ENCODE data around the gene RIT2. TPM values are rescaled to one million over a fixed set of nuclear protein-coding genes. Genes with fewer than 3 reads are reported as not detected.

Gene RIT2
- polyA plus RNA-seq, 1 of the 3 experiments (the other 2 are of a cell fraction), result not detected

- Histone ChIP-seq H3K4me2 (no peak overlapping the region), H3K79me2 (ENCODE audit: insufficient read depth) (no peaks in the 10 kb centered on the region), H2AFZ (ENCODE audit: low read depth) (no peak overlapping the region), H3K27ac (ENCODE audit: low read depth in 2 of 2, low read length in 1 of 2) (no peak overlapping the region), H3K4me1 (ENCODE audit: control insufficient read depth in 1 of 2, insufficient read depth in 2 of 2, low read depth in 1 of 2, low read length in 1 of 2) (no peaks in the 10 kb centered on the region; a peak in 1 of 4 replicates), H3K36me3 (replicated peaks in 1 of 2; ENCODE audit: control insufficient read depth in 1 of 2, insufficient read depth in 2 of 2, low read length in 1 of 2) (no peaks in the 10 kb centered on the region), H3K4me3 (ENCODE audit: low read depth in 2 of 2, low read length in 1 of 2) (no peak overlapping the region), H3K9ac (no peak overlapping the region), H4K20me1 (ENCODE audit: insufficient read depth) (no peaks in the 10 kb centered on the region), H3K9me3 (no peaks in the 10 kb centered on the region), H3F3A (replicated peaks; ENCODE audit: insufficient read depth) (no peaks in the 10 kb centered on the region), H3K27me3 (ENCODE audit: insufficient read depth) (no peaks in the 10 kb centered on the region), H3K9me2 (no peaks in the 10 kb centered on the region)
- CTCF ChIA-PET, result interaction anchor here (1.2 kb wide), 1 partner anchor 10 kb away, joined by 3 read pairs; no protein-coding TSS in a partner anchor
- 49% methylated on average over 2 of the region's 2 CpGs for WGBS (ENCODE audit: low lambda C conversion rate)
- no peak for DNase-seq
- TF ChIP-seq MAX (IDR thresholded peaks at IDR 0.05; ENCODE audit: low read depth) (no peak), FOXM1 (IDR thresholded peaks at IDR 0.05; ENCODE audit: low read depth) (no peak), TAF1 (IDR thresholded peaks at IDR 0.05; ENCODE audit: borderline replicate concordance, low read depth, low read length) (no peak), FOSL2 (IDR thresholded peaks at IDR 0.05; ENCODE audit: borderline replicate concordance, low read depth) (no peak), RAD21 (IDR thresholded peaks at IDR 0.05; ENCODE audit: low read length) (no peak), CHD2 (IDR thresholded peaks at IDR 0.05; ENCODE audit: low read length, partially characterized antibody) (no peak), REST (IDR thresholded peaks at IDR 0.05; ENCODE audit: low read depth, low read length) (no peak), NFIC (IDR thresholded peaks at IDR 0.05; ENCODE audit: borderline replicate concordance) (no peak), RFX5 (IDR thresholded peaks at IDR 0.05; ENCODE audit: low read length) (no peak), EP300 (IDR thresholded peaks at IDR 0.05; ENCODE audit: borderline replicate concordance in 1 of 2, low read depth in 1 of 2, low read length in 1 of 2) (no peak), POLR2AphosphoS5 (IDR thresholded peaks at IDR 0.05; ENCODE audit: low read depth, low read length) (no peak), FOXJ3 (CRISPR knock-in tag; IDR thresholded peaks at IDR 0.05) (no peak)
- POLR2A ChIA-PET, result no interaction called here
Measured at GRCh38 chr18:43007365-43007764, 108.1 kb downstream of the RIT2 start.

- Histone ChIP-seq H2AFZ (ENCODE audit: low read depth) (no peak overlapping the region), H3K9me3 (no peaks in the 10 kb centered on the region), H3K27me3 (ENCODE audit: insufficient read depth) (no peaks in the 10 kb centered on the region), H3K36me3 (replicated peaks in 1 of 2; ENCODE audit: control insufficient read depth in 1 of 2, insufficient read depth in 2 of 2, low read length in 1 of 2) (no peaks in the 10 kb centered on the region), H3K9ac (no peak overlapping the region), H3K4me3 (ENCODE audit: low read depth in 2 of 2, low read length in 1 of 2) (no peak overlapping the region), H3F3A (replicated peaks; ENCODE audit: insufficient read depth) (no peaks in the 10 kb centered on the region), H4K20me1 (ENCODE audit: insufficient read depth) (no peaks in the 10 kb centered on the region), H3K79me2 (ENCODE audit: insufficient read depth) (no peaks in the 10 kb centered on the region), H3K4me1 (ENCODE audit: control insufficient read depth in 1 of 2, insufficient read depth in 2 of 2, low read depth in 1 of 2, low read length in 1 of 2) (no peaks in the 10 kb centered on the region; a peak in 1 of 4 replicates), H3K27ac (ENCODE audit: low read depth in 2 of 2, low read length in 1 of 2) (no peak overlapping the region), H3K9me2 (no peaks in the 10 kb centered on the region), H3K4me2 (no peak overlapping the region)
- no peak for DNase-seq
- ChIA-PET POLR2A (no interaction called here), CTCF (interaction anchor here (0.9 kb wide), 1 partner anchor 35 kb away, joined by 3 read pairs; no protein-coding TSS in a partner anchor)
- 58% methylated on average over 1 of the region's 1 CpG for WGBS (ENCODE audit: low lambda C conversion rate)
- TF ChIP-seq GABPA (IDR thresholded peaks at IDR 0.05; ENCODE audit: low read depth) (no peak), FOXJ3 (CRISPR knock-in tag; IDR thresholded peaks at IDR 0.05) (no peak), JUND (IDR thresholded peaks at IDR 0.05) (no peak)
Measured at GRCh38 chr18:43004421-43004820, 111.1 kb downstream of the RIT2 start.
